ENCODE data around the gene LRCH2.

The LRCH2 gene

DNA sequence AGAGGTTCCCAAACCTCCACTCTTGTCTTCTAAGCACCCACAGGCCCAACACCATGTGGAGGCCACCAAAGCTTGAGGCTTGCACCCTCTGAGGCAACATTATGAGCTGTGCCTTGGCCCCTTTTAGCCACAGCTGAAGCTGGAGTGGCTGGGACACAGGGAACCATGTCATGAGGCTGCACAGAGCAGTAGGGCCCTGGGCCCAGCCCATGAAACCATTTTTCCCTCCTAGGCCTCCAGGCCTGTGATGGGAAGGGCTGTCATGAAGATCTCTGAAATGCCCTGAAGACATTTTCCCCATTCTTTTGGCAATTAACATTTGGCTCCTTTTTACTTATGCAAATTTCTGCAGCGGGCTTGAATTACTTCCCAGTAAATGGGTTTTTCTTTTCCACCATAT, 29.9 kb downstream of the LRCH2 start:
- DNase-seq (ENCODE audit: low read depth): no peak

DNA sequence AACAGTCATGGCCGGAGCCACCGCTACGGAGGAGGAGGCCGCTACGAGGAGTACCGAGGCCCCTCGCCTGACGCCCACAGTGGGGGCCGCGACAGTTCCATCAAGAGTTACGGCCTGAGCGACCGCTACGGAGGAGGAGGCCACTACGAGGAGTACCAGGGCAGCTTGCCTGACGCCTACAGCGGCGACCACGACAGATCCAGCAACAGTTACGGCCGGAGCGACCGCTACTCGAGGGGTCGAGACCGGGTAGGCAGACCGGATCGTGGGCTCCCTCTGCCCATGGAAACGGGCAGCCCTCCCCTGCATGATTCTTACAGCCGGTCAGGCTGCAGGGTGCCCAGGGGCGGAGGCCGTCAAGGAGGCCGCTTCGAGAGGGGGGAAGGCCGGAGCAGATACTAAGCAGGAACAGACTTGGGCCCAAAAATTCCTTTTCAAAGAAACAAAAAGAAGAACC, 41.6 kb downstream of the LRCH2 start:
- DNase-seq (ENCODE audit: low read depth): no peak

DNA sequence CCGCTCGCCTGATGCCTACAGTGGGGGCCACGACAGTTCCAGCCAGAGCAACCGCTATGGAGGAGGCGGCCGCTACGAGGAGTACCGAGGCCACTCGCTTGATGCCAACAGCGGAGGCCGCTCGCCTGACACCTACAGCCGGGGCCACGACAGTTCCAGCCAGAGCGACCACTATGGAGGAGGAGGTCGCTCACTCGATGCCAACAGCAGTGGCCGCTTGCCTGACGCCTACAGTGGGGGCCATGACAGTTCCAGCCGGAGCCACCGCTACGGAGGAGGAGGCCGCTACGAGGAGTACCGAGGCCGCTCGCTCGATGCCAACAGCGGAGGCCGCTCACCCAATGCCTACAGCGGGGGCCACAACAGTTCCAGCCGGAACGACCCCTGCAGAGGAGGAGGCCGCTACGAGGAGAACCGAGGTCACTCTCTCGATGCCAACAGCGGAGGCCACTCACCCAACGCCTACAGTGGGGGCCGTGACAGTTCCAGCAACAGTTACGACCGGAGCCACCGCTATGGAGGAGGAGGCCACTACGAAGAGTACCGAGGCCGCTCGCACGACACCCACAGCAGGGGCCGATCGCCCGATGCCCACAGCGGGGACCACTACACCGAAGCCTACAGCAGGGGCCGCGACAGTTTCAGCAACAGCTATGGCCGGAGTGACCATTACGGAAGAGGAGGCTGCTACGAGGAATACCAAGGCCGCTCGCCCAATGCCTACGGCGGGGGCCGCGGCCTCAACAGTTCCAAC, 42.2 kb downstream of the LRCH2 start:
- no peak for DNase-seq (ENCODE audit: low read depth)

DNA sequence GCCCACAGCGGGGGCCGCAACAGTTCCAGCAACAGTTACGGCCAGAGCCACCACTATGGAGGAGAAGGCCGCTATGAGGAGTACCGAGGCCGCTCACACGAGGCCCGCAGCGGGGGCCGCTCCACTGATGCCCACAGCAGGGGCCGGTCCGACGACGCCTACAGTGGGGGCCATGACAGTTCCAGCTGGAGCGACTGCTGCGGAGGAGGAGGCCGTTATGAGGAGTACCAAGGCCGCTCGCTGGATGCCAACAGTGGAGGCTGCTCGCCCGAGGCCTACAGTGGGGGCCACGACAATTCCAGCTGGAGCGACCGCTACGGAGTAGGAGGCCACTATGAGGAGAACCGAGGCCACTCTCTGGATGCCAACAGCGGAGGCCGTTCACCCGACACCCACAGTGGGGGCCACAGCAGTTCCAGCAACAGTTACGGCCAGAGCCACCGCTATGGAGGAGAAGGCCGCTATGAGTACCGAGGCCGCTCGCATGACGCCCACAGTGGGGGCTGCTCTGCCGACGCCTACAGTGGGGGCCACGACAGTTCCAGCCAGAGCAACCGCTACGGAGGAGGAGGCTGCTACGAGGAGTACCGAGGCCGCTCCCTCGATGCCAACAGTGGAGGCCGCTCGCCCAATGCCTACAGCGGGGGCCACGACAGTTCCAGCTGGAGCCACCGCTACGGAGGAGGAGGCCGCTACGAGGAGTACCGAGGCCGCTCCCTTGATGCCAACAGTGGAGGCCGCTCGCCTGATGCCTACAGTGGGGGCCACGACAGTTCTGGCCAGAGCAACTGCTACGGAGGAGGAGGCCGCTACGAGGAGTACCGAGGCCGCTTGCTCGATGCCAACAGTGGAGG, 43.0 kb downstream of the LRCH2 start:
- DNase-seq (ENCODE audit: low read depth): no peak

DNA sequence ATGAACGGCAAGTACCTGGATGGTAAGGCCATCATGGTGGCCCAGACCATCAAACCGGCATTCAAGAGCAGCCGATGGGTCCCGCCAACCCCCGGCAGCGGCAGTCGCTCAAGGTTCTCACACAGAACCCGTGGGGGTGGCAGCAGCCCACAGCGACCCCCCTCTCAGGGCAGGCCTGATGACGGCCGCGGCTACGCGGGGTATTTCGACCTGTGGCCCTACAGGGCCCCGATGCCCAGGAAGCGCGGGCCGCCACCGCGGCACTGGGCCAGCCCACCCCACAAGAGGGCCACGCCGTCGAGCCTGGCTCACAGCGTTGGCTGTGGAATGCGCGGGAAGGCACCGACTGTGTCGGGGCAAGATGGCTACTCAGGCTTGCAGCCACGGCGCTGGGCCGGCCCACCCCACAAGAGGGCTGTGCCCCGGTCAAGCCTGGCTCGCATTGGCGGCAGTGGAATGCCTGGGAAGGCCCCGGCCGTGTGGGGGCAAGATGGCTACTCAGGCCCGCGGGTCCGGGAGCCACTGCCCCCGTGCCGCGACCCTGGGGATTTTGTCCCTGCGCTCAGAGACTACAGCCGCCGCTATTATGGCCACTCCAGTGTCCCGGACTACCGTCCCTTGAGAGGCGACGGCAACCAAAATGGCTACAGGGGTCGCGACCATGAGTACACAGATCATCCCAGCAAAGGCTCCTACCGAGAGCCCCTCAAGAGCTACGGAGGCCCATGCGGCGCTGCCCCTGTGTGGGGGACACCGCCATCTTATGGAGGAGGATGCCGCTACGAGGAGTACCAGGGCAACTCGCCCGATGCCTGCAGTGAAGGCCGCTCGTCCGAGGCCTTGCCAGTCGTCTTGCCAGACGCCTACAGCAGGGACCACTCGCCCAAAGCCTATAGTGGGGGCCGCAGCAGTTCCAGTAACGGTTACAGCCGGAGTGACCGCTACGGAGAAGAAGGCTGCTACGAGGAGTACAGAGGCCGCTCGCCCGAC, 44.0 kb downstream of the LRCH2 start:
- DNase-seq (ENCODE audit: low read depth): no peak

DNA sequence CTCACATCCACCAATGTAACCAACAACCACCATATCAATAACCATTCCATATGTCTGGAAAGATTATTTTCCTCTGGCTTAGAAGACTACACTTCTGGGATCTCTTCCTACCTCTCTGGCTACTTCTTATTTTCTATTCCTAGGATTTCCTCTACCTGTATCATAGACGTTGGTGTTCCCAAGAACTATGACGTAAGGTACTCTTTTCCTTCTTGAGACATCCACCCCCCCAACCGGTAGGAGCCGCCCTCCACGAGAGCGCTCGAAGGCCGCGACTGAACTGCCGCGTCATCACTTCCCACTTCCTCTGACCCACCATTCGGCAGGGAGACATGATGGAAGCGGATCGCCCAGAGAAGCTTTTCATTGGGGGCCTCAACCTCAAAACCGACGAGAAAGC, 44.8 kb downstream of the LRCH2 start, which contains the start of gene RBMXL3:
Gene RBMXL3 (plus strand): TSS at position 301 of the 400 bp plus-strand sequence. CDS start 32 bp downstream, at position 333.
- no peak for DNase-seq (ENCODE audit: low read depth)

DNA sequence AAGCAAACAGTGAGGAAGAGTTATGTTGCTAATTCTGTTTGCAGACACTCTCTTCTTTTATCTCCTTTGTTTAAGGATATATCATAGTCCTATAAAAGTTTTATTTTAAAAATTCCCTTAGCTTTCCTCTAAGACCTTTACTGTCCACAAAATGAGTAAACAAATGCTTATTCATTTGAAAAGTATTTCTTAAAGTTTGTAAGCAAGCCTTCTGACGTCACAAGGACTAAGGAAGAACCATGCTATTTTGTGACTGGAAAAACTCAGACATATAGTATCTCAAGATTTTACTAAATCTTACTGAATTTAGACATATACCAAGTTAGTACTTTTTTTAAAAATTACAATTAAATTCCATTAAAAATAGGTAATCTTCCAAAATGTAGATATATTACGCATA, 49.9 kb downstream of the LRCH2 start:
- no peak for DNase-seq (ENCODE audit: low read depth)

DNA sequence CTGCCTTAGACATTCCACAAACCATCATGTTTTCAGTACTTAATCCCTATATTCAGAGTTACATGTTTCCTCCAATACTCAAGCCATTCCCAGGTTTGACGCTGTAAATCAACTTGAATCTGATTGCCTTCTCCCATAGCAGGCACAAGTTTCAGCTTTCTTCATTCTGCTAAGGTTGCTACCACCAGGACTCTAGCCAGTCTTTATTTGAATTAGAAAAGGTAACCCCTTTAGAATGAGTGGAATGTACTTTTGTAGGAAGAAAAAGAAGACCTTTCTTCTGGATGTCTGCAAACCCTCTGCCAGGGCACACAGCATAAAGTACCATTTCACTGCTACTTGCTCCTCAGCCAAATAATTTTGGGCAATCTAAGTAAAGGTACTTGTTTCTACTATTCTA, 55.4 kb downstream of the LRCH2 start:
- no peak for DNase-seq (ENCODE audit: low read depth)

DNA sequence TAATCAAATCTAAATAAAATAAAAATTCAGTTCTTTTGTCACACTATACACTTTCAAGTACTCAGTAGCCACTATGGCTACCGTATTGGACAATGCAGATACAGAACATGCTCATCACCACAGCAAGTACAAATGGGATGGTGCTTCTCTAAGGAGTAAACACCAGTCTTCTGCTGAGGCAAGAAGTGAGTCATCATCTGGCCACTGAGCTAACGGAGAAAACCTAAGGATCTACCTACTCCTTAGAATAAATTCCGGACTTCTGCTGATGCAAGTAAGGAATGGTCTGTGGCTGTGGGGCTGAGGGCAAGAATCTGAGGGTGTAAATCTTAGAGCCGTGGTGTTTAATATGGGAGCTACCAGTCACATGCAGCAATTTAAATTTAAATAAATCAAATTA, 56.0 kb downstream of the LRCH2 start:
- no peak for DNase-seq (ENCODE audit: low read depth)

DNA sequence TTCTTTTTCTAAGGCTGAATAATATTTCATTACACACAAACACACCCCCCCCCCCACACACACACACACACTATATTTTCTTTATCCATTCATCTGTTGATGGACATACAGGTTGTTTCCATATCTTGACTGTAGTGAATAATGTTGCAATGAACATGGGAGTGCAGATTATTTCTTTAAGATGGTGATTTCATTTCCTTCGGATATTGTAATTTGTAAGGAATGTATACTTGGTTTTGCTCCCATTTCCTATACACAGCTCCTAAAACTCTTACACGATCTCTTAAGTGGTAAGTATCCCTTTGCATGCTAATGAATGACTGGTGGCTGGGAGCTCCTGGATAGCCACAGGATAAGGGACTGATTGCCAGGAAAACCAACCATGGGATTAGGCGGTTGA, 59.3 kb downstream of the LRCH2 start:
- DNase-seq (ENCODE audit: low read depth): no peak

DNA sequence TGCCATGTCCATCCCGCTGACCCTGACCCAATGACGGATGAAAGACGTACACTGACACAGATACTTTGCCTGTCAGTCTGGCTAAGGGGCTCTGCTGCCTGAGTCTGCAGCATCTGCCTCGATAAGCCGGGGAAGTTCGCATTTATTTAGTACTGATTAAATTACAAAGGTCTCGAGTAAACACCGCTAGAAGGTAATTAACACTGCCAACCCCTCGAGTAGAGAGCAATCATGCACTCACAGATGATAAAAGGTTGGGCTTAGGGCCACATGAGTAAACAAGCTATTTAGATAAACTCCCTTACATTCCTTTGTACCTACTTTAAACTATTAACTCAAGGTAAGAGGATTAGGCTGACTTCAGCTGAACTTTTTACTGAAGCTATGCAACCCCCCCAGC, 60.7 kb downstream of the LRCH2 start:
- no peak for DNase-seq (ENCODE audit: low read depth)

DNA sequence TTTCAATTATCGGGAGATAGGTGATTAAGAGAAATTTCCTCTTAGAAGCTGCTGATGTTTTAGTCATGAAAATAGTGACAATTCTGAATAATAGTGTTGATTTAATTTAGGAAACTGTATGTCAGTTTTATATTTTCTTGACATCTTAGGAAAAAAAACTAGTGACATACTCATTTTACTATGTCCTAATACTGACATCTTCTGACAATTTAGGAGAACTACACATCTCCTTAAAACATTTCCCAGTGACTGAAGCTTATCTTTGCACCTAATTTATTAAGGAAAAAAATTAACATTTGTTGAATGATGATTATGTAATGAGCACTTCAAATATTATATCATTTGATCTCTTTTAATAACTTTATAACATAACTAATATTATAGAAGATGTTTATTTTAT, 86.7 kb downstream of the LRCH2 start:
- DNase-seq (ENCODE audit: low read depth): no peak

DNA sequence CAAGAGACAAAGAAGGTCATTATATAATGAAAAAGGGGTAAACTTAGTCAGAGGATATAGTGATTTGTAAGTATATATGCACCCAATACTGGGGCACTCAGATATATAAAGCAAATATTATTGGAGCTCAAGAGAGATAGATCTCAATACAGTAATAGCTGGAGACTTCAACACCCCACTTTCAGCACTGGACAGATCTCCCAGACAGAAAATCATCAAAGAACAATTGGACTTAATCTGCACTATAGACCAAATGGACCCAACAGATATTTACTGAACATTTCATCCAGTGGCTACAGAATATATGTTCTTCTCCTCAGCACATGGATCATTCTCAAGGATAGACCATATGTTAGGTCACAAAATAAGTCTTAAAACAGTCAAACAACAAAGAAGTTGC, 91.8 kb downstream of the LRCH2 start:
- DNase-seq (ENCODE audit: low read depth): no peak

DNA sequence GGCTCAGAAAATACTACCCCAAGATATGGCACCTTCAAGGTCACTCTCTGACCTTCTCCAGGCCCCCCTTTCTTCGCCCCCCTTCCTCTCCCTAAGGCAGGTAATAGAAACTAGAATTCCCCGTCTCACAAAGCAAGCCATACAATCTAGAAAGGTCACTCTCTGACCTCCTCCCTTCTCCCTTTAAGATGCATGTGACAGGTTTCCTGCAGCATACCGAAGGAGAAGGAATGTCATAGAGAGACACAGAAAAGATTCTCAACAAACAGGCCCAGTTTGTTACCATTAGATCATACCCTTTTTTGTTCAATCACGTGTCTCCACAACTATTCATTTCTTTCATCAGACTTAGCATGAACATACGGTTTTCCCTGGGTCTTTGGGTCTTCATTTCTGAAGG, 95.9 kb downstream of the LRCH2 start:
- no peak for DNase-seq (ENCODE audit: low read depth)

DNA sequence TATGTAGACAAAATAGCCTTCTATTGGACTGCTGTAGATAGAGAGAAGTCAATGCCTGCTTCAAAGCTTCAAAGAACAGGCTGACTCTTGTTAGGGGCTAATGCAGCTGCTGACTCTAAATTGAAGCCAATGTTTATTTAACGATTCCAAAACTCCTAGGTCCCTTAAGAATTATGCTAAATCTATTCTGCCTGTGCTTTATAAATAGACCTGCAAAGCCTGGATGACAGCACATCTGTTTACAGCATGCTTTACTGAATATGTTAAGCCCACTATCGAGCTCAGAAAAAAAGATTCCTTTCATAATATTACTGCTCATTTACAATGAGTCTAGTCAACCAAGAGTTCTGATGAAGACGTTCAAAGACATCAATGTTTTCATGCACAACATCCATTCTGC, 99.5 kb downstream of the LRCH2 start:
- no peak for DNase-seq (ENCODE audit: low read depth)

DNA sequence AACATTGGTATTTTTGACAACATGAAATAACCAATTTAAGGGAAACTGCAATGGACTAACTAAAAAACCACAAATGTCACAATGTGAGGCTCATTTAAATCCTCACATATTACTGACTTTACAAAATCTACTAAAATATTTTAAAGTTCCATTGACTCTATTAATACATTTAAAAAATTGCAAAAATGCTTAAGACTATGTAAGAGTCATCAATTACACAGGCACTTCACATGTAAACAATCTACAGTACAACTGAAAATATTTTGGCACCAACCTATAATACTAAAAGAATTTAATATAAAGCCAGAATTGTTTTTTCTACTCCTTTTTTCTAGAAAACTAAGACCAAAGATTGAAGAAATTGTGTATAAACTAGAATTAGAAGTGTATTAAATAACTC, 121.5 kb downstream of the LRCH2 start:
- no peak for DNase-seq (ENCODE audit: low read depth)

DNA sequence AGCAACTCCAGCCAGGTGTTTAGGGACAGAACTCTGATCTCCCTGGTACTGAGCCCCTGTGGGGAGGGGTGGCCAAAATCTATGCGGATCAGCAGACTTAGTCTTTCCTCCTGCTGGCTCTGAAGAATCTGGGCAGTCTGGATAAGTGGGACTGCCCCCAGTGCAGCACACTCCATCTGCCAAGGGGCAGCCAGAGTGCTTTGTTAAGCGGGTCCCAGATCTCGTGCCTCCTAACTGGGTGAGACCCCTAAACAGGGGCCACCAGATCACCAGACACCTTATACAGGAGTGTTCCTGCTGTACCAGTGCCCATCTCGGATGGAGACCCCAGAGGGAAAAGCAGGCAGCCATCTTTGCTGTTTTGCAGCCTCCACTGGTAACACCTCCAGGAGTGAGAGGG, 135.0 kb downstream of the LRCH2 start:
- DNase-seq (ENCODE audit: low read depth): no peak

DNA sequence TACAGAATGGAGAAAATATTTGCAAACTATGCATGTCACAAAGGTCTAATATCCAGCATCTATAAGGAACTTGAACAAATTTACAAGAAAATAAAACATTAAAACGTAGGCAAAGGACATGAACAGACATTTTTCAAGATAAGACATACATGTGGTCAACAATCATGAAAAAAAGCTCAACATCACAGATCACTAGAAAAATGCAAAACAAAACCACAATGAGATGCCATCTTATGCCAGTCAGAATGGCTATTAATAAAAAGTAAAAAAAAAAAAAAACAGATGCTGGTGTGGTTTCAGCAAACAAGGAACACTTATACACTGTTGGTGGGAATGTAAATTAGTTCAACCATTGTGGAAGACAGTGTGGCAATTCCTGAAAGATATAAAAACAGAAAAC, 140.7 kb downstream of the LRCH2 start:
- DNase-seq (ENCODE audit: low read depth): no peak

DNA sequence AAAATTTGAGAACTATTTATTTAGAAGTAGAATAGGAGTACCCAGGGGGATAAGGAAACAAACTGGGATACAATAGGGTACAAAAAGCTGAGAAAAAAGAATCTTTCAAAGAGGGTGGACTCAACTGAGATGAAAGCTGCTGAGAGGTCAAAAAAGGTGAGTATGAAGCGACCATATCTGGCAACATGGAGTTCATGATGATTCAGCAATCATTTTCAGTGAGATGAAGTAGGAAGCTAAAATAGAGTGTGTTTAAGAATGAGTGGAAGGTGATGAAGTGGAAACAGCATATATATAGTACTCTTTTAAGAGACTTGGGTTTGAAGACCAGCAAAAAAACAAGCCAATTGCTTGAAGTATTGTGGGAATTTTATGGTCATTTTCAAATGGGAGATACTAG, 144.5 kb downstream of the LRCH2 start:
- DNase-seq (ENCODE audit: low read depth): no peak

DNA sequence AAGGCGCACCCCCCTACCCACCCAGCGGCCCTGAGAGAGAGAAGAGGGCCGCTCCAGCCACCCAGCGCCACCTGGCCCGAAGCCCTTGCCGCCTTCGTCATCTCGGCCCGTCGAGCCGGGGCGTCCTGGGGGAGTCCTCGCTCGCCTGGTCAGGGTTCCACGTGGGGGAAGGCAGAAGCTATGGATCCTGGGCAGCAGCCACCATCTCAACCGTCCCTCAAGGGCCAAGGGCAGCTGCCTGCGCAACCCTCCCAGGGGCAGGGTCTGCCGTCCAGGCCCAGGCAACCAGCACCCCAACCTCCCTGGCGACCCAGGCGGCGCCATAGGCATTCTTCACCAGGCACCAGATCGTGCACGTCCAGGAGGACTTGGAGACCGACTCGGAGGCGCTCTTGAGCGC, 165.0 kb downstream of the LRCH2 start:
- DNase-seq (ENCODE audit: low read depth): no peak

DNA sequence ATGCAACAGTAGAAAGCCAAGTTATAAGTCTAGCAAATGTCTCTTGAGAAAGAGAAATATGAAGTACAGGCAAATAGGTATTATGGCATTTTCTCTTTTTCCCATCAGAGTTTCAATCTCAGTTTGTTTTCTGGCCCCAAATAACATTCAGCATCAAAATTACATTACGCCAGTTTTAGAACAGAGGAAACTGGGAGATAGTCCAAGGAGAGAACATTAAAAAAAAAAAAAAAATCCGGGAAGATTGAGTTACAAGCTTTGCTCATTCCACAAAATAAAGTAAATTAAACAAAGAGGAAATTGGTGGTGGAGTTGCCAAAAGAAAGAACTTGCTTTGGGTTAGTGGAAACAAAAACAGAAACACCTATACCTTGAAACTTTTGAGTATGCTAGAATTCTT, 166.1 kb downstream of the LRCH2 start:
- DNase-seq (ENCODE audit: low read depth): no peak

DNA sequence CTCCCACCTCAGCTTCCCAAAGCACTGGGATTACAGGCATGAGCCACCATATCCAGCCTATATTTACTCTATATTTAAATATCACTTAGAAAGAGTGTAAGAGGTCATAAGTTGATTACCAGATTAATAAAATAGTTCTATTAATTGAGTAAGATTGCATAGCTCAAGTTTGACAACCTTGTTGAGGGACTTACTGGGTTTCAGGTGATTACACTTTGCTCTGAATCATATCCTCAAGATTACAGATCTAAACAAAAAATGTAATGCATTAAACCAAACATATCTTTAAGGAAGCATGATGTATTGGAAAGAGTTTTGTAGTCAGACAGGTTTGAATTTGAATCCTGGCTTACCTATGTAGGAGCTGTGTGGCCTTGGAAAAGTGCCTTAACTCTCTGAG, 168.6 kb downstream of the LRCH2 start:
- DNase-seq (ENCODE audit: low read depth): no peak

Measured in stimulated activated CD8-positive, alpha-beta memory T cell treated with anti-CD3 and anti-CD28 coated beads, Interleukin-12 subunit alpha, Interleukin-12 subunit beta, amount 100 ng/mL, for 4 hours (primary cell).